HepG2 (cell line): Measurements from ENCODE around the gene CCDC142. TPM values are rescaled to one million over a fixed set of nuclear protein-coding genes. Genes with fewer than 3 reads are reported as not detected.
A peak's percentile ranks its signal among the peaks of the same experiment; 100 is the strongest.

Experiments used
- FOXO1 ChIP-seq: sonication (generic); formaldehyde crosslinking; IDR thresholded peaks from 2 replicates; pipeline ENCODE4 v1.4.0; 2020; ENCODE audit warnings: missing genetic modification reagents
- IRX3 ChIP-seq: sonication (generic); formaldehyde crosslinking; IDR thresholded peaks from 2 replicates; pipeline ENCODE4 v1.8.1; 2023; ENCODE audit warnings: mild to moderate bottlenecking, low read depth, missing genetic modification reagents, borderline replicate concordance
- NFE2L1 ChIP-seq: sonication (generic); formaldehyde crosslinking; IDR thresholded peaks from 2 replicates; pipeline ENCODE4 v1.4.0; 2020; ENCODE audit warnings: missing genetic modification reagents, mild to moderate bottlenecking, borderline replicate concordance
- NFKBIZ ChIP-seq: IDR thresholded peaks from 2 replicates; pipeline ENCODE4 v1.6.1; 2018; ENCODE audit warnings: missing genetic modification reagents, missing compliant biosample characterization
- SOX13 ChIP-seq, 3 experiments: fragments of 450-650 bp in 1 of 3; sonication (generic) in 1 of 3; formaldehyde crosslinking in 1 of 3; IDR thresholded peaks in 2 of 3; conservative IDR thresholded peaks in 1 of 3; 2 replicates each; pipeline versions ENCODE4 v1.5.0 to v1.6.1; 2016 to 2020; ENCODE audit warnings: antibody characterized with exemption in 1 of 3, mild to moderate bottlenecking in 1 of 3, missing compliant biosample characterization in 1 of 3, missing genetic modification reagents in 1 of 3, moderate library complexity in 1 of 3
- TBL1XR1 ChIP-seq: fragments of 150-350 bp; IDR thresholded peaks from 2 replicates; pipeline ENCODE4 v1.6.1; 2014; ENCODE audit warnings: borderline replicate concordance, low read length; ENCODE audit not compliant: partially characterized antibody
- ZNF230 ChIP-seq: sonication (generic); formaldehyde crosslinking; IDR thresholded peaks from 2 replicates; pipeline ENCODE4 v1.4.0; 2020; ENCODE audit warnings: mild to moderate bottlenecking, missing genetic modification reagents
- ZNF281 ChIP-seq: sonication (generic); formaldehyde crosslinking; IDR thresholded peaks from 2 replicates; pipeline ENCODE4 v1.4.0; 2020; ENCODE audit warnings: missing genetic modification reagents, borderline replicate concordance
- ZNF784 ChIP-seq: sonication (generic); formaldehyde crosslinking; IDR thresholded peaks from 2 replicates; pipeline ENCODE4 v1.5.1; 2020; ENCODE audit warnings: missing genetic modification reagents, mild to moderate bottlenecking, borderline replicate concordance
- polyA plus RNA-seq, 8 experiments: library from polyadenylated mRNA; depleted of rRNA in 3 of 8; stranded (reverse) in 7 of 8; unstranded in 1 of 8; fragments of >200 nt; fragmentation: Illumina TruSeq in 4 of 8; extraction: Trizol in 4 of 8; gene quantifications; 2 replicates each; pipeline versions ENCODE4 v1.2.1 to v1.2.3, GENCODE V29; 2011 to 2016; ENCODE audit warnings: low read depth in 4 of 8, missing spikeins in 1 of 8, mixed read lengths in 1 of 8; ENCODE audit not compliant: insufficient read depth in 1 of 8
- total RNA-seq, 5 experiments: library from RNA; depleted of rRNA; stranded (reverse); fragments of >200 nt; fragmentation: Illumina TruSeq; extraction: Trizol; gene quantifications; 2 replicates each; pipeline ENCODE4 v1.2.3, GENCODE V29; 2016; ENCODE audit warnings: low read depth in 1 of 5
- TF ChIP-seq, protein P1 (sequence below): sonication (generic); formaldehyde crosslinking; IDR thresholded peaks from 2 replicates; pipeline ENCODE4 v1.5.1; 2020; ENCODE audit warnings: mild to moderate bottlenecking, missing genetic modification reagents
- TF ChIP-seq, protein P2 (sequence below): sonication (generic); formaldehyde crosslinking; IDR thresholded peaks from 2 replicates; pipeline ENCODE4 v1.4.0; 2020; ENCODE audit warnings: mild to moderate bottlenecking, low read depth, missing genetic modification reagents

The CCDC142 gene
- total and polyA plus RNA-seq, 2 of the 13 experiments (the other 11 are each of a cell fraction or from before 2014, with no cell fraction given), result 14.7 to 30.4 TPM

DNA sequence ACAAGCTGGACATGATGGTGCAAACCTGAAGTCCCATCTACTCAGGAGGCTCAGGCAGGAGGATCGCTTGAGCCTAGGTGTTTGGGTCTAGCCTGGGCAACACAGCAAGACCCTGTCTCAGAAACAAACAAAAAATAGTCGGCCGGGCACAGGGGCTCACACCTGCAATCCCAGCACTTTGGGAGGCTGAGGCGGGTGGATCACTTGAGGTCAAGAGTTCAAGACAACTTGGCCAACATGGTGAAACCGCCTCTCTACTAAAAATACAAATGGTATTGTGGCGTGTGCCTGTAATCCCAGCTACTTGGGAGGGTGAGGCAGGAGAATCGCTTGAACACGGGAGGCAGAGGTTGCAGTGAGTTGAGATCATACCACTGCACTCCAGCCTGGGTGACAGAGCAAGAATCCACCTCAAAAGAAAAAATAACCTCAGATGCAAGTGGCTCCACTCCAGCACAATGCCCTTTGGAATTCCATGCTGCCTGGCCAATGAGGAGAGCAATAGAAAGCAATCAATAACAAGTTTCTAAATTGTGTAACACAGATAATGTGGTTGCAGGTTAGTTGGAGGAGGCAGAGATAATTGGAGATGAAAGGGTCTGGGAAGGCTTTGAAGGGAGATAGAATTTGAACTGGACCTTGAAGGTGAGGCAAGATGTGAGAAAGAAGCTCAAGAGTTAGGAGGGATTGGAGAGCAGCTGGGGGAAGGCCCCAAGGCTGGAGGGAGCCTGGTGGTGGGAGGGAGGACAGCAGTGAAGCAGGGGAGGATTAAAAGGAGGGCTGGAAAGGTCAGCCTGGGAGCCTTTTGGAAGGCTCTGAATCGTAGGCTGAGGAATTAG lies 6.1 kb upstream of the CCDC142 start (continued):
- TF ChIP-seq ZNF281 (peak; percentile 70; the same call in 1 of the 2 replicates), FOXO1 (CRISPR knock-in tag) (no peak; the same call in 1 of the 2 replicates), ZNF230 (CRISPR knock-in tag) (no peak), IRX3 (CRISPR knock-in tag) (0 out of 2 replicates have a peak, but pooled peaks have one; percentile 28), TBL1XR1 (peak; percentile 48), ZNF784 (peak; percentile 94), NFKBIZ (CRISPR knock-in tag) (peak; percentile 44; the same call in 1 of the 2 replicates), NFE2L1 (CRISPR knock-in tag) (0 out of 2 replicates have a peak, but pooled peaks have one; percentile 40), SOX13 (IDR thresholded peaks at IDR 0.05) (peak; percentile 81), SOX13 (CRISPR knock-in tag; conservative IDR thresholded peaks at IDR 0.05 in 1 of 2, IDR thresholded peaks at IDR 0.05 in 1 of 2) (peak in 1 of 2 experiments; percentile 90; a peak in 2 of 4 replicates)
- TF ChIP-seq, protein P1, sequence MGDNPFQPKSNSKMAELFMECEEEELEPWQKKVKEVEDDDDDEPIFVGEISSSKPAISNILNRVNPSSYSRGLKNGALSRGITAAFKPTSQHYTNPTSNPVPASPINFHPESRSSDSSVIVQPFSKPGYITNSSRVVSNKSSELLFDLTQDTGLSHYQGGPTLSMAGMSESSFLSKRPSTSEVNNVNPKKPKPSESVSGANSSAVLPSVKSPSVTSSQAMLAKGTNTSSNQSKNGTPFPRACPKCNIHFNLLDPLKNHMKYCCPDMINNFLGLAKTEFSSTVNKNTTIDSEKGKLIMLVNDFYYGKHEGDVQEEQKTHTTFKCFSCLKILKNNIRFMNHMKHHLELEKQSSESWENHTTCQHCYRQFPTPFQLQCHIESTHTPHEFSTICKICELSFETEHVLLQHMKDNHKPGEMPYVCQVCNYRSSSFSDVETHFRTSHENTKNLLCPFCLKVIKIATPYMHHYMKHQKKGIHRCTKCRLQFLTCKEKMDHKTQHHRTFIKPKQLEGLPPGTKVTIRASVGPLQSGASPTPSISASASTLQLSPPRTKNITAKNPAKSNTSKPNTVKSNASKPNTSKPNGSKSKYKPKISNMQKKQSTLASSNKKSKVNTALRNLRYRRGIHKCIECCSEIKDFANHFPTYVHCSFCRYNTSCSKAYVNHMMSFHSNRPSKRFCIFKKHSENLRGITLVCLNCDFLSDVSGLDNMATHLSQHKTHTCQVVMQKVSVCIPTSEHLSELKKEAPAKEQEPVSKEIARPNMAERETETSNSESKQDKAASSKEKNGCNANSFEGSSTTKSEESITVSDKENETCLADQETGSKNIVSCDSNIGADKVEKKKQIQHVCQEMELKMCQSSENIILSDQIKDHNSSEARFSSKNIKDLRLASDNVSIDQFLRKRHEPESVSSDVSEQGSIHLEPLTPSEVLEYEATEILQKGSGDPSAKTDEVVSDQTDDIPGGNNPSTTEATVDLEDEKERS (CRISPR knock-in tag), result peak; percentile 53; the same call in 1 of the 2 replicates
- TF ChIP-seq, protein P2, sequence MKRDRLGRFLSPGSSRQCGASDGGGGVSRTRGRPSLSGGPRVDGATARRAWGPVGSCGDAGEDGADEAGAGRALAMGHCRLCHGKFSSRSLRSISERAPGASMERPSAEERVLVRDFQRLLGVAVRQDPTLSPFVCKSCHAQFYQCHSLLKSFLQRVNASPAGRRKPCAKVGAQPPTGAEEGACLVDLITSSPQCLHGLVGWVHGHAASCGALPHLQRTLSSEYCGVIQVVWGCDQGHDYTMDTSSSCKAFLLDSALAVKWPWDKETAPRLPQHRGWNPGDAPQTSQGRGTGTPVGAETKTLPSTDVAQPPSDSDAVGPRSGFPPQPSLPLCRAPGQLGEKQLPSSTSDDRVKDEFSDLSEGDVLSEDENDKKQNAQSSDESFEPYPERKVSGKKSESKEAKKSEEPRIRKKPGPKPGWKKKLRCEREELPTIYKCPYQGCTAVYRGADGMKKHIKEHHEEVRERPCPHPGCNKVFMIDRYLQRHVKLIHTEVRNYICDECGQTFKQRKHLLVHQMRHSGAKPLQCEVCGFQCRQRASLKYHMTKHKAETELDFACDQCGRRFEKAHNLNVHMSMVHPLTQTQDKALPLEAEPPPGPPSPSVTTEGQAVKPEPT (CRISPR knock-in tag), result no peak
